Ishikawa (cell line): ENCODE measurements around the gene DIAPH1.

ENCODE experiments used
- CEBPB ChIP-seq: IDR thresholded peaks from 2 replicates; pipeline ENCODE4 v1.6.1; 2012
- CREB1 ChIP-seq: IDR thresholded peaks from 2 replicates; pipeline ENCODE4 v1.6.1; 2012; ENCODE audit warnings: low read depth
- EGR1 ChIP-seq: IDR thresholded peaks from 2 replicates; pipeline ENCODE4 v1.6.1; 2012
- EP300 ChIP-seq: IDR thresholded peaks from 2 replicates; pipeline ENCODE4 v1.6.1; 2012; ENCODE audit warnings: borderline replicate concordance
- FOXM1 ChIP-seq: IDR thresholded peaks from 2 replicates; pipeline ENCODE4 v1.6.1; 2012; ENCODE audit warnings: low read depth, borderline replicate concordance
- MAX ChIP-seq: IDR thresholded peaks from 2 replicates; pipeline ENCODE4 v1.6.1; 2012
- NFIC ChIP-seq: IDR thresholded peaks from 2 replicates; pipeline ENCODE4 v1.6.1; 2012
- RAD21 ChIP-seq: IDR thresholded peaks from 2 replicates; pipeline ENCODE4 v1.6.1; 2012; ENCODE audit warnings: low read depth
- REST ChIP-seq: IDR thresholded peaks from 2 replicates; pipeline ENCODE4 v1.6.1; 2012; ENCODE audit warnings: low read depth, mild to moderate bottlenecking
- TAF1 ChIP-seq: IDR thresholded peaks from 2 replicates; pipeline ENCODE4 v1.6.1; 2012; ENCODE audit warnings: low read depth, mild to moderate bottlenecking
- TCF12 ChIP-seq: IDR thresholded peaks from 2 replicates; pipeline ENCODE4 v1.6.1; 2012; ENCODE audit warnings: low read depth
- TEAD4 ChIP-seq: IDR thresholded peaks from 2 replicates; pipeline ENCODE4 v1.6.1; 2012
- USF1 ChIP-seq: IDR thresholded peaks from 2 replicates; pipeline ENCODE4 v1.6.1; 2012
- YY1 ChIP-seq: IDR thresholded peaks from 2 replicates; pipeline ENCODE4 v1.6.1; 2012; ENCODE audit warnings: low read depth
- ZBTB7A ChIP-seq: IDR thresholded peaks from 2 replicates; pipeline ENCODE4 v1.6.1; 2012; ENCODE audit warnings: low read depth

DIAPH1 gene

GRCh38 chr5:141590127-141590526 lies 28.7 kb downstream of the DIAPH1 start:
- TF ChIP-seq ZBTB7A (no peak), REST (no peak), YY1 (no peak), RAD21 (no peak), EP300 (no peak), FOXM1 (no peak), EGR1 (no peak), MAX (no peak), CEBPB (no peak), TCF12 (no peak)

- no peak for TF ChIP-seq TAF1
- no peak for TF ChIP-seq TCF12
- TF ChIP-seq EP300, result no peak
- no peak for TF ChIP-seq NFIC
- TF ChIP-seq EGR1, result no peak
- TF ChIP-seq CREB1, result no peak
- no peak for TF ChIP-seq ZBTB7A
- no peak for TF ChIP-seq MAX
- no peak for TF ChIP-seq USF1
- TF ChIP-seq REST, result no peak
- no peak for TF ChIP-seq YY1
- no peak for TF ChIP-seq CEBPB
- TF ChIP-seq RAD21, result no peak
- no peak for TF ChIP-seq TEAD4
- no peak for TF ChIP-seq FOXM1
Measured at GRCh38 chr5:141586246-141586645, 32.6 kb downstream of the DIAPH1 start.

- TF ChIP-seq USF1 (no peak), NFIC (no peak)
Measured at GRCh38 chr5:141585594-141585993, 33.2 kb downstream of the DIAPH1 start.

- no peak for TF ChIP-seq TEAD4
- TF ChIP-seq RAD21, result no peak
- no peak for TF ChIP-seq CEBPB
- no peak for TF ChIP-seq TAF1
- no peak for TF ChIP-seq NFIC
- TF ChIP-seq CREB1, result no peak
Measured at GRCh38 chr5:141574122-141574510, 44.7 kb downstream of the DIAPH1 start.

GRCh38 chr5:141573489-141574121 lies 45.2 kb downstream of the DIAPH1 start:
- TF ChIP-seq CEBPB (no peak), USF1 (no peak), CREB1 (no peak), EP300 (no peak), TCF12 (no peak), FOXM1 (no peak), EGR1 (no peak), RAD21 (no peak), ZBTB7A (no peak), REST (no peak), YY1 (no peak), MAX (no peak), TEAD4 (no peak), TAF1 (no peak), NFIC (no peak)
